22Rv1 (cell line): ENCODE measurements around the gene TNIP1.

Experiments used
- CTCF ChIP-seq: fragments of 450-650 bp; IDR thresholded peaks from 2 replicates; pipeline ENCODE4 v1.5.1; 2017; ENCODE audit warnings: mild to moderate bottlenecking
- ZFX ChIP-seq: fragments of 450-650 bp; IDR thresholded peaks from 2 replicates; pipeline ENCODE4 v1.6.1; 2017; ENCODE audit warnings: antibody characterized with exemption, borderline replicate concordance

- TF ChIP-seq CTCF (no peak), ZFX (no peak)
Observed at GRCh38 chr5:151097820-151098767, 17.3 kb upstream of the TNIP1 start.
